ENCODE measurements around the gene TRIM7. TPM values are rescaled to one million over a fixed set of nuclear protein-coding genes. Genes with fewer than 3 reads are reported as not detected.

TRIM7 gene
- total and polyA plus RNA-seq, 9 of the 15 experiments (the other 6 are each of a cell fraction or from before 2014, with no cell fraction given), result 2.6 to 14.9 (median 8.9) TPM

- TF ChIP-seq LCOR (CRISPR knock-in tag; IDR thresholded peaks at IDR 0.05) (peak; percentile 39; the same call in 1 of the 2 replicates), TFE3 (CRISPR knock-in tag; IDR thresholded peaks at IDR 0.05) (no peak), DNMT1 (IDR thresholded peaks at IDR 0.05) (no peak), NFE2 (IDR thresholded peaks at IDR 0.05; ENCODE audit: low read depth) (no peak), TCF7 (IDR thresholded peaks at IDR 0.05; ENCODE audit: borderline replicate concordance) (no peak), ARNT (IDR thresholded peaks at IDR 0.05) (peak in 1 of 2 experiments; percentile 56; a peak in 1 of 4 replicates), RBM17 (IDR thresholded peaks at IDR 0.05; ENCODE audit: borderline replicate concordance, low read depth, low read length) (no peak), ATF7 (IDR thresholded peaks at IDR 0.05) (0 out of 2 replicates have a peak, but pooled peaks have one; percentile 38), SOX6 (IDR thresholded peaks at IDR 0.05) (no peak), RCOR1 (IDR thresholded peaks at IDR 0.05; ENCODE audit: borderline replicate concordance in 1 of 2, low read depth in 2 of 2, low read length in 2 of 2) (peak in 1 of 2 experiments; percentile 66; a peak in 1 of 4 replicates), E2F3 (CRISPR knock-in tag; IDR thresholded peaks at IDR 0.05) (no peak), TAF1 (IDR thresholded peaks at IDR 0.05; ENCODE audit: control insufficient read depth, extremely low read depth, insufficient read depth, low read length, severe bottlenecking) (no peak), HDGF (IDR thresholded peaks at IDR 0.05) (0 out of 2 replicates have a peak, but pooled peaks have one; percentile 37), CBX5 (IDR thresholded peaks at IDR 0.05; ENCODE audit: borderline replicate concordance, low read depth) (peak; percentile 12; the same call in 1 of the 2 replicates), ZFP30 (CRISPR knock-in tag; IDR thresholded peaks at IDR 0.05; ENCODE audit: borderline replicate concordance) (no peak), ZC3H11A (IDR thresholded peaks at IDR 0.05; ENCODE audit: low read depth, low read length) (no peak), RHOXF2B (CRISPR knock-in tag; conservative IDR thresholded peaks at IDR 0.05) (no peak), ZNF445 (CRISPR knock-in tag; IDR thresholded peaks at IDR 0.05; ENCODE audit: low read depth) (no peak), E2F1 (CRISPR knock-in tag; IDR thresholded peaks at IDR 0.05) (no peak), ZNF354B (CRISPR knock-in tag; IDR thresholded peaks at IDR 0.05) (no peak), ARHGAP35 (IDR thresholded peaks at IDR 0.05; ENCODE audit: partially characterized antibody) (no peak), KLF13 (tag; IDR thresholded peaks at IDR 0.05; ENCODE audit: borderline replicate concordance, low read depth) (no peak), FOXJ3 (CRISPR knock-in tag; IDR thresholded peaks at IDR 0.05) (no peak), BCLAF1 (IDR thresholded peaks at IDR 0.05; ENCODE audit: borderline replicate concordance in 1 of 2, control insufficient read depth in 1 of 2, low read depth in 2 of 2, low read length in 1 of 2) (no peak)
These were observed 45.5 kb downstream of the TRIM7 start (continued) for GRCh38 chr5:181159286-181160151.
